GM06990 (cell line): Measurements from ENCODE around the gene ARHGAP44.

Source experiments
- DNase-seq: peaks from one replicate; pipeline ENCODE4 v3.0.0-alpha.2; 2011; ENCODE audit not compliant: insufficient read length; ENCODE audit errors: extremely low read depth
- H3K27me3 ChIP-seq: replicated peaks from 2 replicates; pipeline ENCODE4 v1.6.0; 2011; ENCODE audit warnings: low read length; ENCODE audit not compliant: control insufficient read depth, insufficient read depth
- H3K36me3 ChIP-seq: 2 replicates; pipeline ENCODE4 v1.5.1; 2011; ENCODE audit warnings: low read length; ENCODE audit not compliant: control insufficient read depth, insufficient read depth
- H3K4me3 ChIP-seq: replicated peaks from 2 replicates; pipeline ENCODE4 v1.5.1; 2011; ENCODE audit warnings: low read depth, mild to moderate bottlenecking, control low read depth, low read length
- CTCF ChIP-seq: IDR thresholded peaks from 2 replicates; pipeline ENCODE4 v1.5.1; 2011; ENCODE audit warnings: low read length, control low read depth, mild to moderate bottlenecking, inconsistent platforms; ENCODE audit not compliant: insufficient read depth, poor library complexity, severe bottlenecking

The ARHGAP44 gene

GRCh38 chr17:12936501-12936900 is 147.2 kb downstream of the ARHGAP44 start:
- H3K4me3 ChIP-seq: no peak overlapping the region
- TF ChIP-seq CTCF: no peak
- no peaks in the 10 kb centered on the region; the same call in none of the 2 replicates for H3K36me3 ChIP-seq
- no peak for DNase-seq
- no peaks in the 10 kb centered on the region for H3K27me3 ChIP-seq

- H3K36me3 ChIP-seq: peaks cover 3% of the 10 kb centered on the region
- peak; percentile 37 for DNase-seq
- TF ChIP-seq CTCF: no peak
- H3K4me3 ChIP-seq: no peak overlapping the region
- no peaks in the 10 kb centered on the region for H3K27me3 ChIP-seq
These were observed 151.4 kb downstream of the ARHGAP44 start for GRCh38 chr17:12940699-12941098.

GRCh38 chr17:12947047-12947446 is 157.7 kb downstream of the ARHGAP44 start:
- no peak for DNase-seq
- Histone ChIP-seq H3K4me3 (no peak overlapping the region), H3K27me3 (no peaks in the 10 kb centered on the region), H3K36me3 (peaks cover 11% of the 10 kb centered on the region)
- no peak for TF ChIP-seq CTCF

- TF ChIP-seq CTCF: no peak
- DNase-seq: no peak
- Histone ChIP-seq H3K27me3 (no peaks in the 10 kb centered on the region), H3K36me3 (peaks cover 12% of the 10 kb centered on the region), H3K4me3 (no peak overlapping the region)
These were observed 162.7 kb downstream of the ARHGAP44 start for GRCh38 chr17:12952012-12952411.

- no peaks in the 10 kb centered on the region for H3K27me3 ChIP-seq
- DNase-seq: no peak
- H3K4me3 ChIP-seq: no peak overlapping the region
- H3K36me3 ChIP-seq: peaks cover 9% of the 10 kb centered on the region
- TF ChIP-seq CTCF: no peak
These were observed 163.9 kb downstream of the ARHGAP44 start for GRCh38 chr17:12953156-12953555.

- no peaks in the 10 kb centered on the region for H3K27me3 ChIP-seq
- peaks cover 5% of the 10 kb centered on the region for H3K36me3 ChIP-seq
- TF ChIP-seq CTCF: no peak
- no peak for DNase-seq
- H3K4me3 ChIP-seq: no peak overlapping the region
These were observed 166.2 kb downstream of the ARHGAP44 start for GRCh38 chr17:12955521-12955920.
